GM19240 (cell line): ENCODE data around the gene PDE1A.

ENCODE experiments used
- DNase-seq: peaks from one replicate; pipeline ENCODE4 v3.0.0; 2011; ENCODE audit warnings: low spot score; ENCODE audit not compliant: insufficient read length

The PDE1A gene

DNA sequence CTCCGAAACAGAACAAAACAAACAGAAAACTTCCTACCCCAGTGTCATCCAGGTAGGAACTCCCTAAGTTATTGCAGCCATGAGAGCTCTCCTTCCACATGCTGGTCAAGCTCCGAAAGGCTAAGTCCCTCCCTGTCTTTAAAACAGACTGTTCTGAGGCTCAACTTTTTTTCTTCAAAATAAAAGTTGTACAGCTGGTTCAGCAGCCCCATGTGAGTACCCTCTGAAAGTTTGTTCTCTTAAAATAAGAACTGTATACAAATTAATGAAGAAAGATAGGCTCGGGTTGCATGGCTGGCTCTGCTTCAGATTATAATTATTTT is at the start of gene PDE1A:
Gene PDE1A, minus strand, starts transcription at position 119 of the 323 bp plus-strand sequence.
- no peak for DNase-seq

DNA sequence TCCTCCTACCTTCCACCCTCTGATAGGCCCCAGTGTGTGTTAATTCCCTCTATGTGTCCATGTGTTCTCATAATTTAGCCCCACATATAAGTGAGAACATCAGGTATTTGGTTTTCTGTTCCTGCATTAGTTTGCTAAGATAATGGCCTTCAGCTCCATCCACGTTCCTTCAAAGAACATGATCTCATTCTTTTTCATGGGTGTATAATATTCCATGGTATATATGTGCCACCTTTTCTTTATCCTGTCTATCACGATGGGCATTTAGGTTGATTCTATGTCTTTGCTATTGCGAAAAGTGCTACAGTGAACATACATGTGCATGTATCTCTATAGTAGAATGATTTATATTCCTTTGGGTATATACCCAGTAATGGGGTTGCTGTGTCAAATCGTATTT is 46.8 kb upstream of the PDE1A start:
- no peak for DNase-seq

DNA sequence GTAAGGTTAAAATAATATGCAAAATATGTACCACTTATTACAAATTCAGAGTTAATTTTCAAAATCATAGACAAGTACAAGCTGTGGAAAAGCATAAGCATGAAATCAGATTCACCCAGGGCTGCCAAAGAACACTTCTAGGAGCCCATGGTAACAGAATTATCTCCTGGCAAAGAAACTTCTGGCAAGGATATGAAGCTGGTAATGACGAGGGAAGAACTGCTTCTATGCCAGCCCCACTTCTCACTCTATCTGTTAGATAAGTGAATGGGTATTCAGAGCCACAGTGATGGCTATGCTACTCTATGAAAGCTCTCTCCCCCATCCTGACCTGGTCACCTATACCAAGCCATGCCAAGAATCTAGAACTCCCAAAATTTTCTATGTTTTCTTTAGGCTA is 36.9 kb upstream of the PDE1A start:
- DNase-seq, result no peak

DNA sequence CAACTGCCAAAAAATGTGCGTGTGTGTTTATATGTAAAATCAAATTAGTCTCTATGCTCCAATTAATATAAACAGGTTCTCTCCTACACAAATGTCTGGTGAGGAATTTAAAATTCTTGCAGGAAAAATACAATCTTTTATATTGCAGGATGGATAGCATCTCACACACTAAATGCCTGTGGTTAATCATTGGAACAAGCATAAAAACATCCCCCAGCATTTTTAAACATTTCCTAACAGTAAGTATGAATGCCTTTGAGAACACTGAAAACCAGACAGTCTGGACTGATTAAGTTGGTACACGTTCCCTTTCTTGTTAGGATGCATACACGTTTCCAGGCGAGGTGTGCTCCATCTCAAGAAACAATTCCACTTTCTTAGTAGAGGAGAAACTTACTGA is 29.9 kb upstream of the PDE1A start:
- no peak for DNase-seq

DNA sequence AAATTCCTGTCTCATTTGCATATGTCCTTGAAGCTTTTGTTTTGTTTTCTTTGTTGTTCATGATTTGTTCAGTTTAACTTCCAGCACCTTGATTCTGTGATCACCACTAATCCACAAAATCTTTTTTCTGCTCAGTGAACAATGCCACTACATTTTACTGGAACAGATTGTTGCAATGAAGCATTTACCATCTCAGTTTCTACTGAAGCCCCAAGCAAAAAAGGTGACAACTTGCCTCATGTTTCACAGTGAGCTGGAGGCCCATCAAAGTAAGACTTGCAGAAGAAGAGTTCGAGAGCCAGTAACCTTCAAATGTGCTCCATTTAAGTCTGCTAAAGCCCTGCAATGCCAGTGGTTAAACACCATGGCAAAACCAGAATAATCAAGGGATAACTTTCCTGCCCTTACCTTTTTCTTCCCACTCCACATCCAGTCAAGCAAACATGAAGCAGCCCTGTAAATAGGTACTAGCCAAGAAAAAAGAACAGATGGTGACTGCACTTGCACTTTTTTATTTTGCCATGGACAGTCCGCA is 25.7 kb upstream of the PDE1A start:
- no peak for DNase-seq

DNA sequence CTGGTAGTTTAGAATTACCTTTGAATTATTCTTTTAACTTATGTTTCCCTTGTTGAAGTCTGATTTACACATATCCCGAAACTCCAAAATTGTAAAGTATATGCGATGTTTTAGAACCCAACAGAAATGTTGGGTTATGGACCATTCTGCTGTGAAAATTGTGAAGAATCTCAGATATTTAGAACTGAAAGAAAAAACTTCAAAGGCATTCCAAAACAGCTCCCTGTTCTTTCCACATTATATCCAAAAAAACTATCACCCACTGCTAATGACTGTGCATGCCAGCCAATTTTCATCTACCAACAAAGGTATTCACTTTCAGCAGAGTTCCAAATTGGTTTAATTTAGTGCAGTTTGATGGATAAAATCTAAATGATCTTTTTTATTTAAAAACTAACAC is 21.5 kb upstream of the PDE1A start:
- DNase-seq, result no peak

DNA sequence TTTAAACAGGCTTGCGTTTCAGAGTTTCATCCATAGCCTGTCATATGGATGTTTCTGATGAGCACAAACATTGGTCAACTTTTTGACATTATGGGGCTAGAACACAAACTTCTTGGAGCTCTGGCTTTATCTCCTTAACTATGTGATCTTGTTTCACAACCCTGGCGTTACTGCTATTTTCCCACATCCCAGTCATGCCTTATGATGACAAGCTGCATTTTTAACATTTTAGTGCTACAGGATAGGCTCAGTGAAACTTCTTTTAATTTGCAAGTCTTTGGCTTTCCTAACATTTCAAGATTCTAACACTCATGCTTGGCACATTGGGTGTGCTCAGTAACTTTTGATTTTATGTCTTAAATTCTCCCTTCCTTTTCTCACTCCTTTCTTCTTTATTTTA is 21.0 kb upstream of the PDE1A start:
- no peak for DNase-seq

DNA sequence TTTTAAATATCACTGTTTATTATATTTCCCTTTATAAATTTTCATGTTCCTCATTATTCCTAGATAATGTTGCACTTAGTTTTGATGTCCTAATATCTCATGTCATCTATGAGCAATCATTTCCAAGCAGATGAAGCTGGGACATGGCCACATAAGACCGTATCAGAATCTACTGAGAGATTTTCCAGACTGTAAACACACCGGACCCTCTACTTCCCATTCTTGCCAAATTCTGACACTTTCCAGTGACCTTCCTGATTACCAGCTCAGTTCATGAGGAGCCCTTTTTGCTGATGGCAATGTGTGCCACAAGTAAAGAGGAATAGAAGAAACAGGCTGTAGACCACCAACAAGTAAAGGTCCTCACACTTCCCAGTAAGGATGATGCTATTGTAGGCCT is 20.3 kb upstream of the PDE1A start:
- DNase-seq, result no peak

DNA sequence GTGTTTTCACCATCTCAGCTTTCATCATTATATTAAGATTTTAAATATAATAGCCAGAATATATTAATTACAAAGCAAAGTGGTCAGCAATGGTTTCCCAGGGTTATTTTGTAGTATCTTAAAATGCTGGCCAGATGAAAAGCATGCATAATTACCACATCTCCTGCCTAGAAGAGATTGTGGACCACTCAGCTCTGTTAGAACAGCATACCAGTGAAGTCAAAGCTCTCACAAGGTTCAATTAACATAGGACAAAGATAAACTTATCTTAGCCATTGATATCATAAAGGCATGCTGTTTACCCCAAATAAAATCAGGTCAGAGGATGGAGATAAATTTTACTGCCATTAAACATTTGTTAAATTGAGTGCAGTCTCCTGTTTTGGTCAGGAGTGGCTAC is 19.3 kb upstream of the PDE1A start:
- no peak for DNase-seq

DNA sequence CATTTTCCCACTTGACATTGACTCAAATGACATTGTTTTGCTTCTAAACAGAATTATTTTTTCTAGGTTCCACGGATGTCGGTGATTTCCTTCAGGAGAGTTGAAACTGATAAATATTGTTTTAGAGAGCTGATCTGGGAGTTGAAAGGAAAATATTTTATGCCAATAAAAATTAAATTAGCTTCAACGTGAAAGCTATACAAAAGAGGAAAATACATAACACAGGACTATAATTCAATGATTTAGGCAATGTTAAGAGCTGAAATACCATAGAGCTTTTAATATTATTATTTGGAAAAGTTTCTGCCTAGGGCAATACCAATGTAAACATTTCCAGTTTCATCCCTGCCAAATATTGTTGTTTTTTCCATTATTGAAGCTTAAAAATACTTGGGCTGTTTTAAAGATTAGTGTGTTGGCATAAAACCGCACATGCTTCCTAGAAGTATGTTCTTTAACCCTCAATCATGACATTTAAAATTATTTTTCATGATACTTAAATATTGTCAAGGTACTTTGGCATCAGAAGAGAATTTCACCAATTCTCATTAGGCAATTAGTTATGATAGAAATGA is 18.6 kb upstream of the PDE1A start:
- DNase-seq, result no peak

DNA sequence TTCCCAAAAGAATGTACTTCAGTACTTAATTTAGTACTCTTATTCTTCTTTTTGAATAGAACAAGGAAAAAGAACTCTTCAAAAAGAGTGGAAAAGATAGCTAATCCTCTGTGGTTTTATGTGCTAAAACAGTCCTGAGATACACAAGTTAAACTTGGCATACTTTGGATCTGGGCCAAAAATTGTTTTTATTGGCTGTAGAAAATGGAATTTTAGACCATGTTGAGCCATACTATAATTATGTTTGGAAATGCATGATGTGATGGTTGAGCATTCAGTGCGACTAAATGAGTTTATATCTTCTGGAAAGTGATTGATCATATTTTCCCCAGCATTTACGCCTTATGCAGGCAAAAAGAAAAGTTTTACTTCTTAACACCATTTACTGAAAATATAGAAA is 18.0 kb upstream of the PDE1A start:
- no peak for DNase-seq

DNA sequence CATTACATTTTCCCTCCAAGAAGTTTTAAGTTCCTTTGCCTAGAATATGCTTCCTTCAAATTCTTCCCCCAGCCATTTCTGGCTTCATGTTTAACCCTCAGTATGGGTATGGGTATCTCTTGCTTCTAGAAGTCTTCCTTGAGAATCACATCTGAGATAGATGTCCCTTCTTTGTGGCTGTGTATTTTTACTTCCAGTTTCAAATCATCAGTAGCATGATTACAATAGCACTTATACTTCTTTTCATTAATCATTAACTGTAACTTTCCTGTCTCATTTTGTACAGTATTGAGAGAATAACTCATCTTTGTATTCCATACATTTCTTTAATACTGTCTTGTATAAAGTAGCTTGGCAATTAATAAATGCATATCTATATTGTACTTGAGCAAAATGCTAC is 17.3 kb upstream of the PDE1A start:
- no peak for DNase-seq

DNA sequence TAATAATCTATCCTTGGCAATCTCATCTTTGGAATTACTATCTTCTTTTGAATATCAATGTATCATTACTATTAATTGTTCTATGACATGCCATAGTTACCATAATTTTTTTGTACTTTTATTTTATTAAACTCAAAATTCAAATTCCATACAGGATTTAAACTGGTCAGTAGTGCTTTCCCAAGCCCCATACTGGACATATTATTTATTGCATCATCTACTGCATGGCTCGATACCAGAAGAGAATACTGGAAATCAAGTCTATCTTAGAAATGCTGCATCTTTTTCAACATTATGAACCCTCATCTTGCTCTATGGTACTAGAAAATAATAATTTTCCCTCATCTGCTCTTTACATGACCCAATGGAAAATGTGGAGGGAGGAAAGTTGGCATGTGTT is 9.4 kb upstream of the PDE1A start:
- DNase-seq, result no peak

DNA sequence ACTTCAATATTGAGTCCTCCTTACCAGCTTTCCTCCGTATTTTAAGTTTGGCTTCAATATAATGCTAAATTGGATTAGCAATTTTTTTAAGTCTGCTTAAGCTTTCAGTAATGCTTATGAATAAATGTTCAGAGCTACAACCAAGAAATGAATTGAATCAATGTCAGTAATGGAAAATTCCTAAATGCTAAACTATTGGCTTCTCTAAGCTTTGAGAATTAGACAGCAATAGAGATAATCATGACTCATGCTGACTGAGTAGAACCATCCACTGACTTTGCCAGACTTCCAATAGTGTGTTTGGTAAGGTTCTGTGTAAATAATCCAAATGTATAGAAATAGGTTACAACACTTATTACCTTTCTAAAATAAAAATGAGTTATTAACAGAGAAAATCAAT is 8.9 kb upstream of the PDE1A start:
- no peak for DNase-seq

DNA sequence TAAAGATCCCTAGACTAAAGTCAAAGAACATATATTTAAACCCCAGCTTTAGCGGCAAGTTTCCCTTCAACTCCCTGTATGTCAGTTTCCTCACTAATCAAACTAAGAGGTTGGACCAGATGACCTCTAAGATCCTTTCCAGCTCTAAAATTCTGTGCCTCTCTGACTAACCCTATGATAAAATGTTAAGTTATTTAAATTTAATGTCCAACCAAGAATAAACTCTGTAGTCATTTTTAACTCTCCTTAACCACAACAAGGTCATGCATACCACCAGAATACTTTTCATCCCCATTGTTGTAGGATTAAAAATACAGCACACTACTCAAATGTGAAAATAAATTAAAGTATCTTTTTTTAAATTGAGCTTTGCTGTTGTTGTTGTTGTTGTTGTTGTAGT is 5.2 kb upstream of the PDE1A start:
- no peak for DNase-seq

DNA sequence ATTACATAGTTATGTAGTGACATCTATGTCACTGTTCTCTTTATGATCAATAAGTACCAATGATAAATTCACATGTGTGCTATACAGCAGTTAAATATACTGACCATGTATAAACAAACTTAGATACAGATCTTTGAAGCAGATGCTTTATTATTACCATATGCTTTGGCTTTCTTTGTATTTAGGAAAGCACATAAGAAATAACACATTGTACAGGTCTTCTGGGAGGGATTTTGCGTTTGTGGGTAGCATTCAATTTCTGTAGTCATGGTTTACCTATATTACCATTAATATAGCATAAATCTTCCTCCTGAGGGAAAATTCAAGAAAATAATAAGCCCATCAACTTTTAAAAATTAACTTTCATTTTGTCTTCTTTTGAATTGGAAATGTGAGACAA is 1.6 kb upstream of the PDE1A start:
- no peak for DNase-seq

DNA sequence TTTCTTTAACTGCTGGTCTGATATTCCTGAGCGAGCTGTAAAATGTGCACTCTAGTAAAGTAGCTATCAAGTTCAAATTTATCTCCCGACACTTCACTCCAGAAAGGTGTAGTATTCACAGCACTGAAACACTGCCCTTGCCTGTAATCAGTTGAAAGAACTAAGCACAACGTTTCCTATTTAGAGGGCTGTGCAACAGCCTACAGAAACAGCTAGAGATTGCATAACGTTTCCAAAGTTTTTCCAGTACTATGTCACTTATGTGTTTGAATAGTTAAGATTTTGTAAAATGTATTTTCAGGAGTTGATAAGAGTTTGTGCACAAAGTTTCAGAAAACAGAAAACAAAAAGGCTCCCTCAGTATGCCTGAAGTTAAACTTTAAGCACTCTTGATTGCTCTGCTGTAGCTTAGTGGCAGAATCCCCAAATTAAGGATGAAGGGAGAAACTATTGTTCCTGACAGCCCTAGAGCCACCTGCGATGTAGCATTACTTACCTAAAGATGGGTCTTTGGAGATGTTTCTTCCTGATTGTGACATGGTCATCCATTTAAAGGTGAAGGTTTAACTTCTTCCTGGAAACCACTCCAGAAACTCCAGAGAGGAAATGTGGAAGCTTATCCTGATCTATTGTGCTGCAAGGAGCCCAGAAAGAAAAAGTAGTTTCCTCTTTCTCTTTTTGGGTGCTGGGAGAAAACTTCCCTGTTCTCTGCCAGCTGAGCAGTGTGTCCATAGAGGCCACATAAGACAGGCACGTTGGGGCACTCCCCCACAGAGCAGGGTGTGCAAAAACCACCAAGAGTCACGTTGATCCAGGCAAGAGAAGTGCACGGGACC is 536 bp downstream of the PDE1A start:
- DNase-seq, result no peak

DNA sequence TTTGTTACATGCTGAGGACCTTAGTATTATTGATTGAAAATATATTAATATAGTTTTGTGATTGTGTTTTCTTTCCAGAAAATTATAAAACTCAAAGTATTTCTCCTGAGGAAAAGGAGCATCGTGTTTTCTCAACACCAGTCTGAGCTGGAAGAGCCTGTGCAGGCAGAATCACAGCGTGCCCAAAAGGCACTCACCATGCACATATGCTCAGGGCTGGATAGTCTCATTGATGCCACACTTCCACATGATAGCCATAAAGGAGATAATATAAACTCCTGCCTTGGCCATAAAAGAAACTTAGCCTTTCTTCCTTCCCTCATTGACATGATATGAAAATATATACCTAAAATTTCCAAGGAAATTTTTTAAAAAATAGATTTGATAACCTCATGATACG is 4.0 kb downstream of the PDE1A start:
- no peak for DNase-seq

DNA sequence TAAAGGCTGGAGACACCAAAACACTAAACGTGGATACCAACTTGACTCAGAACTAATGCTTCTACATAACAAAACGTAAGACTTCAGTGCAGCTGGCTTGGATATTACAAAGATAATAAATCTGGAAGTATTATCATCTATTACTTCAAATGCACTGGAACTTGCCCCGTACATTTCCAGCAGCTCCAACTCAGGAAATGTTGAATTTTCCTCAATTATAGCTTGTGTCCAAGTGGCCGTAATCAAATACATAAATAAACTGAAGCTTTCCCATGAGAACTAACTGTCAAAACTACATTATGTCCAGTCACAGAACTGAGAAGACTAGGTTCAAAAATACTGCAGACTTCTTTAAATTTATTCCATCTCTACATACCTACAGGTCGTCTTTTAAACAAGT is 6.2 kb downstream of the PDE1A start:
- DNase-seq, result no peak

DNA sequence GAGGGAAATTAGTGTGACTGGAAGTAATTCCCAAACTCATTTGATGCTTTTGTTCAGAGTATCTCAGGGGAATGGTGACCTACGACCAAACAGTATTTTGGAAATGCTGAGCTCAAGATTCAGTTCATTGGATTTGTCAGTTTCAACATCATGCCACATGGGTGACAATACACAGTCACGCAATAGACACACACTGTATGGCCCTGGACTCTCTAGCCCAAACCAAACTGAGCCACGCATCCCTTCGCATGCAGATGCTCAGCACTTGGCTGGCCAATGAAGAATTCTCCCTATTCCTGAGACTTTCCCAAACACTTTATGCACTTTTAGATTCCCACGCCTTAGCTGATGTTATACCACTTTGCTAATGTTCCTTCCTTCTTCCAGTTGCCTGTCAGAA is 10.0 kb downstream of the PDE1A start:
- DNase-seq, result no peak

DNA sequence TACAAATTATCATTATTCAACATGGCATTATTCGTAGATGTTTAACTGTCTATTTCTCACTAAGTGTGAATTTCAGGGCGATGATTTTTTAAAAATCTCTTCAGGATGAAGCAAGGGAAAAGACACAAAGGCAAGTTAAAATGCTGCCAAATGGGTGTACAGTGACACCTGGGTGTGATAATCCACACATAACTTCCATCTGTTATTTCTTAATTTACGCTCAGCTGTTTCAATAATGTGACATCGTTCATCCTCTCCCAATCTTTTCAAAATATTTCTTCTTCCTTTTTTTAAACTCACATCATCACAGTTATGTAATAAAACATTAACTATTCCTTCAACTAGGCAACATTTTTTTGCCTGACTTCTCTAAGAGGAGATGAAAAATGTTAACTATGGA is 10.6 kb downstream of the PDE1A start:
- DNase-seq, result no peak

DNA sequence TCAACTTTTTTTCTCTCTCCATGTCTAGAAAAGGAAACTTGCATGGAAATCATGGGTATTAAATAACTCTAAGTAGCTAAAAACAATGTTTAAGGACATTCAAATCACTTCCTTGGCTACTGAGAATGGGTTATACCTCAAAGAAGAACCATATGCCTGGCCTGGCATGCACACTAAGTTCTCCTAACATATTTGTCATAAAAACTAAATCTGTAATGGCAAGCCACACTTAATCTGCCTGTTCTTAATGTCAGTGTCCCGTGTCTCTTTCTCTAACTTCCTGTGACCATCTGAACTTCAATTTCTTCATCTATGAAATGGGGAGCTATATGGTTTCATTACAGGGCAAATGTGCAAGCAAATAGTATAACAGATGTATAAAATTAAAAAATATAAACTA is 11.1 kb downstream of the PDE1A start:
- no peak for DNase-seq

DNA sequence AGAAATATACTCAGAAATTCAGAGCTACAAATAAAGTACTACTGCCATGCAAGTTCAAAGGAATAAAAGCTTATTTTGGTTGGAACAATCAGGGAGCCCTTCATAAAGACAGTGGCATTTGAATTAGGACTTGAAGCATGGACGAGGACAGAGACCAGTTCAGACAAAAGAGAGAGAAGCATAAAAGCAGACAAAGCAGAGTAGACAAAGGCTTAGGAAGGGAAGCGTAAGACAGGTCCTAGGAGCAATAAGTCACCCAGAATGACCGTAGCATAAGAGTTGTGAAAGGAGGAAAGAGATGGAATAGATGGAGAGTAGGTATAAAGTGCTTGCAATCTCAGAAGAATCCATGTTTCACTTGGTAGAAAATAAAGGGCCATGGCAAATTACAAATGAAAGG is 14.0 kb downstream of the PDE1A start:
- no peak for DNase-seq
